ENCODE data around the gene SLC12A6. TPM values are rescaled to one million over a fixed set of nuclear protein-coding genes. Genes with fewer than 3 reads are reported as not detected.

Gene SLC12A6
- total RNA-seq, 1 donor from 2014 or later, result 73.4 TPM

DNA sequence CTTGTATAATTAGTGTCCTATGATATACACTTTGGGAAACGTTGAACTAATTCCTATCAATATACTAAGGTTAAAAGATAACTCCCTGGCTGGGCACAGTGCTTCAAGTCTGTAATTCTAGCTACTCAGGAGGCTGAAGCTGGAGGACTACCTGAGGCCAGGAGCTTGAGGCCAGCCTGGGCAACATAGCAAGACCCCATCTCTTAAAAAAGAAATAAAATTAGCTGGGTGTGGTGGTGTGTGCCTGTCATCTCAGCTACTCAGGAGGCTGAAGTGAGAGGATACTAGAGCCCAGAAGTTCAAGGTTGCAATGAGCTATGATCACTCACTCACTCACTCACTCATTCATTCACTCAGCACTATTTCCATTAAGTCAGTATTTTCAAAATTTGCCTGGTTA, 55.2 kb downstream of the SLC12A6 start:
- H3K9me3 ChIP-seq, result no peaks in the 10 kb centered on the region
- H3K27ac ChIP-seq, result no peak overlapping the region
- TF ChIP-seq POLR2AphosphoS5 (IDR thresholded peaks at IDR 0.05; ENCODE audit: insufficient read depth in 1 of 2, low read depth in 1 of 2) (no peak), POLR2A (IDR thresholded peaks at IDR 0.05) (no peak)
- TF ChIP-seq, protein P1, sequence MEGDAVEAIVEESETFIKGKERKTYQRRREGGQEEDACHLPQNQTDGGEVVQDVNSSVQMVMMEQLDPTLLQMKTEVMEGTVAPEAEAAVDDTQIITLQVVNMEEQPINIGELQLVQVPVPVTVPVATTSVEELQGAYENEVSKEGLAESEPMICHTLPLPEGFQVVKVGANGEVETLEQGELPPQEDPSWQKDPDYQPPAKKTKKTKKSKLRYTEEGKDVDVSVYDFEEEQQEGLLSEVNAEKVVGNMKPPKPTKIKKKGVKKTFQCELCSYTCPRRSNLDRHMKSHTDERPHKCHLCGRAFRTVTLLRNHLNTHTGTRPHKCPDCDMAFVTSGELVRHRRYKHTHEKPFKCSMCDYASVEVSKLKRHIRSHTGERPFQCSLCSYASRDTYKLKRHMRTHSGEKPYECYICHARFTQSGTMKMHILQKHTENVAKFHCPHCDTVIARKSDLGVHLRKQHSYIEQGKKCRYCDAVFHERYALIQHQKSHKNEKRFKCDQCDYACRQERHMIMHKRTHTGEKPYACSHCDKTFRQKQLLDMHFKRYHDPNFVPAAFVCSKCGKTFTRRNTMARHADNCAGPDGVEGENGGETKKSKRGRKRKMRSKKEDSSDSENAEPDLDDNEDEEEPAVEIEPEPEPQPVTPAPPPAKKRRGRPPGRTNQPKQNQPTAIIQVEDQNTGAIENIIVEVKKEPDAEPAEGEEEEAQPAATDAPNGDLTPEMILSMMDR (IDR thresholded peaks at IDR 0.05), result no peak
- H3K27me3 ChIP-seq, result no peaks in the 10 kb centered on the region
- no peak overlapping the region for H3K4me3 ChIP-seq
- DNase-seq (ENCODE audit: extremely low spot score in 2 of 2), result no peak
- H3K36me3 ChIP-seq, result no peaks in the 10 kb centered on the region
- intact Hi-C loops (cut with DNase I), result no loop called here
- peaks cover 9% of the 10 kb centered on the region for H3K4me1 ChIP-seq

DNA sequence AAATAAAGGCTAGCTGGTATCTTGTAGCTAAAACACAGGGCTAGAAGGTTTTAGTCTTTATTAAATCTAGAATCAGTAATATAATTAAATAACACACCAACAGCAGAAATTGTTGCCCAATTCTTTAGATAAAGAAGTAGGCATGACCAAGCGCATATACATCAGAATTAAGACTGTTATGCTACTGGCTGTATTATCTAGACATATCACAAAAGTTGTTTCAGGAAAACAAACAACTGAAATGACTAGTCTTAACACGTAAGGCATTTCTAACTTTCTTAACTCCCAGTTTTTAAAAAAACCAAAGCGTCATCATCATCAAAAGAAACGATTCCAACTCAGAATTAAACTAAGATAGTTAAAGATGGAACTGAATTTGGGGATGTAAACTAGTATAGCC, 57.4 kb downstream of the SLC12A6 start:
- TF ChIP-seq, protein P1 (IDR thresholded peaks at IDR 0.05), result no peak
- TF ChIP-seq POLR2A (IDR thresholded peaks at IDR 0.05) (no peak), POLR2AphosphoS5 (IDR thresholded peaks at IDR 0.05; ENCODE audit: insufficient read depth in 1 of 2, low read depth in 1 of 2) (no peak)
- Histone ChIP-seq H3K27me3 (no peaks in the 10 kb centered on the region), H3K27ac (no peak overlapping the region), H3K4me1 (peaks cover 9% of the 10 kb centered on the region), H3K4me3 (no peak overlapping the region), H3K9me3 (no peaks in the 10 kb centered on the region), H3K36me3 (no peaks in the 10 kb centered on the region)
- intact Hi-C loops (cut with DNase I), result no loop called here
- no peak for DNase-seq (ENCODE audit: extremely low spot score in 2 of 2)

DNA sequence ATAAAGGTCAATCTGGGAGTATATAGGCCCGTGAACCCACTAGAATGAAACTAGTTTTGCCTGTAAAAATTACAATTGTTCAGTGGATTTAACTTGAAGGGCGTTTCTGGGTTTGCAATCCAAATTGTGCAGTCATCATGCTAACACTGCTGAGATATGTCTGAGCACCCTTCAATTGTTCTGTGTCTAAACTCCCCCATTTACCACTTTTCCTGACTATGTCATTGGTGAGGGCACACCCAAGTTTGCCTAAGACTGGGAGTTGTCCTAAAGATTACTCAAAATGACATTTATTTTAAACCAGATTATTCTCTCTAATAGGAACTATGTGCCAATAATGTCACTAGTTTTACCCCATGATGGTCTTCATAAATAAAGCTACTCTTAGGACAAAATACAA, 58.2 kb downstream of the SLC12A6 start:
- H3K27me3 ChIP-seq, result no peaks in the 10 kb centered on the region
- H3K36me3 ChIP-seq, result peaks cover 0 to 5% of the 10 kb centered on the region in 2 donors
- intact Hi-C loops (cut with DNase I), result no loop called here
- peaks cover 9% of the 10 kb centered on the region for H3K4me1 ChIP-seq
- H3K4me3 ChIP-seq, result no peak overlapping the region
- H3K27ac ChIP-seq, result no peak overlapping the region
- TF ChIP-seq POLR2AphosphoS5 (IDR thresholded peaks at IDR 0.05; ENCODE audit: insufficient read depth in 1 of 2, low read depth in 1 of 2), result no peak
- no peak for TF ChIP-seq POLR2A (IDR thresholded peaks at IDR 0.05)
- TF ChIP-seq, protein P1 (IDR thresholded peaks at IDR 0.05), result no peak
- H3K9me3 ChIP-seq, result no peaks in the 10 kb centered on the region
- no peak for DNase-seq (ENCODE audit: extremely low spot score in 2 of 2)

DNA sequence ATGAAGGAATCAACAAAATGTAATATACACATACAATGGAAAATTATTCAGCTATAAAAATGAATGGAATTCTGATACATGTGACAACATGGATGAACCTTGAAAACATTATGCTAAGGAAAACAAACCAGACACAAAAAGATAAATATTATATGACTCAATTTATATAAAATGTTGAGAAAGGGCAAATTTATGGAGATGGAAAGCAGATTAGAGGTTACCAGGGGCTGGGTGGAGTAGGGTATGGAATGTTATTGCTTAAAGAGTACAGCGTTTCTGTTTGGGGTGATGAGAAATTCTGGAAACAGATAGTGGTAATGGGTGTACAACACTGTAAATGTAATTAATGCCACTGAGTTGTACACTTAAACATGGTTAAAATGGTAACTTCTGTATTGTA, 61.9 kb downstream of the SLC12A6 start:
- peaks cover 19% of the 10 kb centered on the region for H3K4me1 ChIP-seq
- no peaks in the 10 kb centered on the region for H3K27me3 ChIP-seq
- H3K36me3 ChIP-seq, result peaks cover 0 to 7% of the 10 kb centered on the region in 2 donors
- H3K27ac ChIP-seq, result no peak overlapping the region
- TF ChIP-seq, protein P1 (IDR thresholded peaks at IDR 0.05), result no peak
- TF ChIP-seq POLR2A (IDR thresholded peaks at IDR 0.05) (no peak), POLR2AphosphoS5 (IDR thresholded peaks at IDR 0.05; ENCODE audit: insufficient read depth in 1 of 2, low read depth in 1 of 2) (no peak)
- no peak for DNase-seq (ENCODE audit: extremely low spot score in 2 of 2)
- no peaks in the 10 kb centered on the region for H3K9me3 ChIP-seq
- intact Hi-C loops (cut with DNase I), result no loop called here
- no peak overlapping the region for H3K4me3 ChIP-seq

- no peaks in the 10 kb centered on the region for H3K27me3 ChIP-seq
- no peaks in the 10 kb centered on the region for H3K9me3 ChIP-seq
- TF ChIP-seq POLR2A (IDR thresholded peaks at IDR 0.05) (no peak), POLR2AphosphoS5 (IDR thresholded peaks at IDR 0.05; ENCODE audit: insufficient read depth in 1 of 2, low read depth in 1 of 2) (no peak)
- TF ChIP-seq, protein P1 (IDR thresholded peaks at IDR 0.05), result no peak
- no peak overlapping the region for H3K27ac ChIP-seq
- DNase-seq (ENCODE audit: extremely low spot score in 2 of 2), result no peak
- intact Hi-C loops (cut with DNase I), result no loop called here
- H3K4me3 ChIP-seq, result no peak overlapping the region
- peaks cover 19% of the 10 kb centered on the region for H3K4me1 ChIP-seq
- H3K36me3 ChIP-seq, result peaks cover 0 to 8% of the 10 kb centered on the region in 2 donors
Measured at GRCh38 chr15:34275154-34275553, 62.4 kb downstream of the SLC12A6 start.
